Astrocyte (in vitro differentiated cells and primary cell): ENCODE data around the gene EIF4B. TPM values are rescaled to one million over a fixed set of nuclear protein-coding genes. Genes with fewer than 3 reads are reported as not detected.

Experiments used
- DNase-seq: peaks from one replicate; pipeline ENCODE4 v3.0.0-alpha.2; 2010; ENCODE audit warnings: low read depth
- FAIRE-seq: peaks from 2 replicates; lab custom pipeline; 2011; peaks lifted over from hg19 to GRCh38; lab: Jason Lieb, UNC
- H2AFZ ChIP-seq: 2 replicates; pipeline ENCODE4 v1.6.0; 2012; ENCODE audit warnings: low read depth, low read length, inconsistent platforms
- H3K27ac ChIP-seq: 2 replicates; pipeline ENCODE4 v1.5.1; 2011; ENCODE audit warnings: low read depth, low read length, inconsistent platforms
- H3K27me3 ChIP-seq: 2 replicates; pipeline ENCODE4 v1.6.0; 2011; ENCODE audit warnings: low read length, inconsistent platforms; ENCODE audit not compliant: insufficient read depth
- H3K36me3 ChIP-seq: 2 replicates; pipeline ENCODE4 v1.5.1; 2011; ENCODE audit warnings: low read length, inconsistent platforms; ENCODE audit not compliant: insufficient read depth
- H3K4me1 ChIP-seq: 2 replicates; pipeline ENCODE4 v1.5.1; 2011; ENCODE audit warnings: low read length, inconsistent platforms; ENCODE audit not compliant: insufficient read depth
- H3K4me2 ChIP-seq: 2 replicates; pipeline ENCODE4 v1.6.0; 2012; ENCODE audit warnings: low read length, inconsistent platforms
- H3K4me3 ChIP-seq: 2 replicates; pipeline ENCODE4 v1.5.1; 2011; ENCODE audit warnings: low read depth, mild to moderate bottlenecking, low read length, inconsistent platforms; ENCODE audit not compliant: insufficient read depth
- H3K79me2 ChIP-seq: 2 replicates; pipeline ENCODE4 v1.6.0; 2012; ENCODE audit warnings: mild to moderate bottlenecking, low read length, inconsistent platforms; ENCODE audit not compliant: insufficient read depth
- H3K9ac ChIP-seq: 2 replicates; pipeline ENCODE4 v1.6.0; 2012; ENCODE audit warnings: mild to moderate bottlenecking, low read length, inconsistent platforms
- H3K9me3 ChIP-seq: 2 replicates; pipeline ENCODE4 v1.5.1; 2012; ENCODE audit warnings: low read depth, mild to moderate bottlenecking, low read length, inconsistent platforms; ENCODE audit not compliant: insufficient read depth
- H4K20me1 ChIP-seq: 2 replicates; pipeline ENCODE4 v1.6.0; 2012; ENCODE audit warnings: low read length, inconsistent platforms; ENCODE audit not compliant: insufficient read depth
- H3K27ac Mint-ChIP-seq: one replicate; pipeline ENCODE4 v1.8.0; 2021; ENCODE audit warnings: mild to moderate bottlenecking, mixed read lengths; ENCODE audit not compliant: unreplicated experiment
- H3K27me3 Mint-ChIP-seq: one replicate; pipeline ENCODE4 v1.8.0; 2021; ENCODE audit warnings: low read depth, mixed read lengths; ENCODE audit not compliant: unreplicated experiment
- H3K36me3 Mint-ChIP-seq: one replicate; pipeline ENCODE4 v1.8.0; 2021; ENCODE audit warnings: low read depth, mixed read lengths; ENCODE audit not compliant: unreplicated experiment
- H3K4me1 Mint-ChIP-seq: one replicate; pipeline ENCODE4 v1.8.0; 2021; ENCODE audit warnings: low read depth, mixed read lengths; ENCODE audit not compliant: unreplicated experiment
- H3K4me3 Mint-ChIP-seq: one replicate; pipeline ENCODE4 v1.8.0; 2021; ENCODE audit warnings: mild to moderate bottlenecking, moderate library complexity, mixed read lengths; ENCODE audit not compliant: unreplicated experiment
- H3K9me3 Mint-ChIP-seq: one replicate; pipeline ENCODE4 v1.8.0; 2021; ENCODE audit warnings: mild to moderate bottlenecking, mixed read lengths; ENCODE audit not compliant: unreplicated experiment
- EZH2 ChIP-seq: IDR thresholded peaks from 2 replicates; pipeline ENCODE4 v1.6.1; 2012; ENCODE audit warnings: mild to moderate bottlenecking, low read length, inconsistent platforms; ENCODE audit not compliant: insufficient read depth
- total RNA-seq: library from RNA; stranded (reverse); gene quantifications from 2 replicates; pipeline ENCODE4 v1.2.1, GENCODE V29; 2021
- TF ChIP-seq, protein P1 (sequence below): IDR thresholded peaks from 2 replicates; pipeline ENCODE4 v1.5.1; 2011; ENCODE audit warnings: low read depth, mild to moderate bottlenecking, inconsistent platforms, low read length, moderate library complexity; ENCODE audit not compliant: insufficient read depth

EIF4B gene
- total RNA-seq, 1 donor from 2014 or later = 242 TPM

DNA sequence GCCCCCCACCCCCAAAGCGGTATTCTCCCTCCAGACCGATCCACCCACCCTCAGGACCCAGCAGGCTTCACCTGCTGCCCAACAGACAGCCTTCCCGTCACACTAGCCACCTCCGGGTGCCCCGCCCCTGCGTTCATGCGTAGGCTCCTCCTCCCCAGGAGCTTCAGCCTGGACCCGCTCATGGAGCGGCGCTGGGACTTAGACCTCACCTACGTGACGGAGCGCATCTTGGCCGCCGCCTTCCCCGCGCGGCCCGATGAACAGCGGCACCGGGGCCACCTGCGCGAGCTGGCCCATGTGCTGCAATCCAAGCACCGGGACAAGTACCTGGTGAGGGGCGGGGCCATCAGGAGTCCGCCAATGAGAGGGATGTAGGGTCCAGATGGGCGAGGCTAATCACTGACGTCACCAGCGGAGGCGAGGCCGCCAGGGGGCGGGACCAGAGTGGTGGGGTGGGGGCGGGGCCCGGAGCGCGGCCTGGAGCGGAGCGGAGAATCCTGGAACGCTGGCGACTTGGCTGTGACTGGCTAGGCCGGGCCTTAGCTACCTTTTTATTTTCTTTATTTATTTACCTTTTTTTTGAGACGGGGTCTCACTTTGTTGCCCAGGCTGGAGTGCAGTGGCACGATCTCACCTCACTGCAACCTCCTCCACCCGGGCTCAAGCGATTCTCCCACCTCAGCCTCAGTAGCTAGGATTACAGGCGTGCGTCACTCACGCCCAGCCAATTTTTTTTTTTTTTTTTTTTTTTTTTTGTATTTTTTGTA is 48.0 kb downstream of the EIF4B start:
- peak overlapping the region; percentile 85 for H3K4me3 Mint-ChIP-seq
- Histone ChIP-seq H3K4me1 (peaks cover 48% of the 10 kb centered on the region), H3K36me3 (peaks cover 4% of the 10 kb centered on the region), H3K27ac (peak overlapping the region; percentile 21), H3K4me2 (peak overlapping the region; percentile 94), H3K27me3 (no peaks in the 10 kb centered on the region), H3K9me3 (no peaks in the 10 kb centered on the region), H3K4me3 (peak overlapping the region; percentile 60), H4K20me1 (peaks cover 11% of the 10 kb centered on the region), H3K9ac (peak overlapping the region; percentile 43), H3K79me2 (peaks cover 29% of the 10 kb centered on the region), H2AFZ (peak overlapping the region; percentile 79)
- peaks cover 2% of the 10 kb centered on the region for H3K9me3 Mint-ChIP-seq
- H3K4me1 Mint-ChIP-seq = peaks cover 37% of the 10 kb centered on the region
- peaks cover 14% of the 10 kb centered on the region for H3K36me3 Mint-ChIP-seq
- FAIRE-seq (no peak), DNase-seq (peak; percentile 76)
- no peak for TF ChIP-seq EZH2
- TF ChIP-seq, protein P1, sequence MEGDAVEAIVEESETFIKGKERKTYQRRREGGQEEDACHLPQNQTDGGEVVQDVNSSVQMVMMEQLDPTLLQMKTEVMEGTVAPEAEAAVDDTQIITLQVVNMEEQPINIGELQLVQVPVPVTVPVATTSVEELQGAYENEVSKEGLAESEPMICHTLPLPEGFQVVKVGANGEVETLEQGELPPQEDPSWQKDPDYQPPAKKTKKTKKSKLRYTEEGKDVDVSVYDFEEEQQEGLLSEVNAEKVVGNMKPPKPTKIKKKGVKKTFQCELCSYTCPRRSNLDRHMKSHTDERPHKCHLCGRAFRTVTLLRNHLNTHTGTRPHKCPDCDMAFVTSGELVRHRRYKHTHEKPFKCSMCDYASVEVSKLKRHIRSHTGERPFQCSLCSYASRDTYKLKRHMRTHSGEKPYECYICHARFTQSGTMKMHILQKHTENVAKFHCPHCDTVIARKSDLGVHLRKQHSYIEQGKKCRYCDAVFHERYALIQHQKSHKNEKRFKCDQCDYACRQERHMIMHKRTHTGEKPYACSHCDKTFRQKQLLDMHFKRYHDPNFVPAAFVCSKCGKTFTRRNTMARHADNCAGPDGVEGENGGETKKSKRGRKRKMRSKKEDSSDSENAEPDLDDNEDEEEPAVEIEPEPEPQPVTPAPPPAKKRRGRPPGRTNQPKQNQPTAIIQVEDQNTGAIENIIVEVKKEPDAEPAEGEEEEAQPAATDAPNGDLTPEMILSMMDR = no peak
- H3K27ac Mint-ChIP-seq = peak overlapping the region; percentile 62
- peaks cover 1% of the 10 kb centered on the region for H3K27me3 Mint-ChIP-seq

DNA sequence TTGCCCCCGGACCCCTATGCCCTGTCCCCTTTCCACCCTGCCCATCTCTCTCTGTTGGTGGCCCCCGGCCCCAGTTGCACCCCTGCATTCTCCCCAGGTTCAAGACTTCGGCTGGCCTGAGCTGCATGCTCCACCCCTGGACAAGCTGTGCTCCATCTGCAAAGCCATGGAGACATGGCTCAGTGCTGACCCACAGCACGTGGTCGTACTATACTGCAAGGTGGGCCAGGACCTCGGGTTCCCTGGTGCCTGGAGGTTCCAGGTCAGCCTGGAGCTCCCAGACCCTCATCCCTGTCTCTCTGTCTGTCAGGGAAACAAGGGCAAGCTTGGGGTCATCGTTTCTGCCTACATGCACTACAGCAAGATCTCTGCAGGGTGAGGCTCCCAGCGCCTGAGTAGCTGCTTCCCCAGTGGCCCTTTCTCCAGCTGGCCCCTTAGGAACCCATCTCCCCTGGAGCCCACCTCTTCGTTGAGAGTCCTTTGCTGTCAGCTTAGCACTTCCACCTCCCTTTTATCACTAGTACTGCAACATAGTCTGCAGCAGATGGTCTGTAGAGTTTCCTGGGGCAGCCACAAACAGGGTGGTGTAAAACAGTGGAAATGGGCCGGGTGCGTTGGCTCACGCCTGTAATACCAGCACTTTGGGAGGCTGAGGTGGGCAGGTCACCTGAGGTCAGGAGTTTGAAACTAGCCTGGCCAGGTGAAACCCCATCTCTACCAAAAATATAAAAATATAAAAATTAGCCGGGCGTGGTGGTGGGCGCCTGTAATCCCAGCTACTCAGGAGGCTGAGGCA is 49.4 kb downstream of the EIF4B start:
- TF ChIP-seq, protein P1 = no peak
- no peak for TF ChIP-seq EZH2
- H3K27ac ChIP-seq = no peak overlapping the region
- no peak overlapping the region for H3K4me3 ChIP-seq
- peaks cover 4% of the 10 kb centered on the region for H3K36me3 ChIP-seq
- Mint-ChIP-seq H3K4me1 (peaks cover 31% of the 10 kb centered on the region), H3K36me3 (peaks cover 14% of the 10 kb centered on the region), H3K4me3 (peak overlapping the region; percentile 50), H3K27ac (peak overlapping the region; percentile 18), H3K27me3 (peaks cover 1% of the 10 kb centered on the region), H3K9me3 (peaks cover 2% of the 10 kb centered on the region)
- H3K4me1 ChIP-seq = peaks cover 35% of the 10 kb centered on the region
- peaks cover 8% of the 10 kb centered on the region for H4K20me1 ChIP-seq
- no peaks in the 10 kb centered on the region for H3K27me3 ChIP-seq
- peaks cover 16% of the 10 kb centered on the region for H3K79me2 ChIP-seq
- no peak for FAIRE-seq
- no peak for DNase-seq
- no peak overlapping the region for H3K4me2 ChIP-seq
- no peak overlapping the region for H2AFZ ChIP-seq
- no peaks in the 10 kb centered on the region for H3K9me3 ChIP-seq
- H3K9ac ChIP-seq = no peak overlapping the region
